WTC11 (cell line): Measurements from ENCODE around the gene THSD7B.

ENCODE experiments used
- CTCF ChIP-seq: fragments of 200-600 bp; IDR thresholded peaks from 2 replicates; pipeline ENCODE4 v1.8.0; 2022; ENCODE audit warnings: antibody characterized with exemption
- ESRRA ChIP-seq: sonication (generic); formaldehyde crosslinking; IDR thresholded peaks from 2 replicates; pipeline ENCODE4 v1.8.1; 2022; ENCODE audit warnings: mild to moderate bottlenecking, missing genetic modification reagents, borderline replicate concordance
- FOXP4 ChIP-seq: sonication (generic); formaldehyde crosslinking; IDR thresholded peaks from 2 replicates; pipeline ENCODE4 v1.8.0; 2022; ENCODE audit warnings: mild to moderate bottlenecking, missing genetic modification reagents
- MAX ChIP-seq: sonication (generic); formaldehyde crosslinking; IDR thresholded peaks from 2 replicates; pipeline ENCODE4 v1.8.0; 2022; ENCODE audit warnings: mild to moderate bottlenecking, missing genetic modification reagents
- RELA ChIP-seq: sonication (generic); formaldehyde crosslinking; IDR thresholded peaks from 2 replicates; pipeline ENCODE4 v1.8.1; 2022; ENCODE audit warnings: missing genetic modification reagents, mild to moderate bottlenecking, borderline replicate concordance
- SMAD3 ChIP-seq: sonication (generic); formaldehyde crosslinking; IDR thresholded peaks from 2 replicates; pipeline ENCODE4 v1.8.0; 2022; ENCODE audit warnings: missing genetic modification reagents, mild to moderate bottlenecking, borderline replicate concordance
- TEAD4 ChIP-seq: sonication (generic); formaldehyde crosslinking; IDR thresholded peaks from 2 replicates; pipeline ENCODE4 v1.8.0; 2022; ENCODE audit warnings: mild to moderate bottlenecking, missing genetic modification reagents
- ZNF423 ChIP-seq: fragments of 250-450 bp; sonication (Bioruptor Pico); IDR thresholded peaks from 2 replicates; pipeline ENCODE4 v2.1.2; 2022; ENCODE audit warnings: mild to moderate bottlenecking, moderate library complexity
- ZSCAN18 ChIP-seq: fragments of 250-450 bp; sonication (Bioruptor Pico); IDR thresholded peaks from 2 replicates; pipeline ENCODE4 v2.1.2; 2022; ENCODE audit warnings: mild to moderate bottlenecking, moderate library complexity
- TF ChIP-seq, protein P1 (sequence below): sonication (generic); formaldehyde crosslinking; IDR thresholded peaks from 2 replicates; pipeline ENCODE4 v1.8.0; 2022; ENCODE audit warnings: mild to moderate bottlenecking, missing genetic modification reagents
- TF ChIP-seq, protein P2 (sequence below): fragments of 250-450 bp; sonication (Bioruptor Pico); conservative IDR thresholded peaks from 2 replicates; pipeline ENCODE4 v1.9.0; 2021; ENCODE audit warnings: mild to moderate bottlenecking

GRCh38 chr2:137300987-137301386 lies 535.6 kb downstream of the THSD7B start:
- TF ChIP-seq CTCF: no peak
- TF ChIP-seq ESRRA (CRISPR knock-in tag): no peak
- TF ChIP-seq RELA (CRISPR knock-in tag): no peak
- TF ChIP-seq ZNF423 (CRISPR knock-in tag): no peak
- TF ChIP-seq SMAD3 (CRISPR knock-in tag): no peak
- TF ChIP-seq, protein P1, sequence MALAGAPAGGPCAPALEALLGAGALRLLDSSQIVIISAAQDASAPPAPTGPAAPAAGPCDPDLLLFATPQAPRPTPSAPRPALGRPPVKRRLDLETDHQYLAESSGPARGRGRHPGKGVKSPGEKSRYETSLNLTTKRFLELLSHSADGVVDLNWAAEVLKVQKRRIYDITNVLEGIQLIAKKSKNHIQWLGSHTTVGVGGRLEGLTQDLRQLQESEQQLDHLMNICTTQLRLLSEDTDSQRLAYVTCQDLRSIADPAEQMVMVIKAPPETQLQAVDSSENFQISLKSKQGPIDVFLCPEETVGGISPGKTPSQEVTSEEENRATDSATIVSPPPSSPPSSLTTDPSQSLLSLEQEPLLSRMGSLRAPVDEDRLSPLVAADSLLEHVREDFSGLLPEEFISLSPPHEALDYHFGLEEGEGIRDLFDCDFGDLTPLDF (CRISPR knock-in tag): no peak
- TF ChIP-seq TEAD4: no peak
- TF ChIP-seq MAX (CRISPR knock-in tag): no peak
- TF ChIP-seq FOXP4 (CRISPR knock-in tag): no peak
- TF ChIP-seq ZSCAN18 (CRISPR knock-in tag): no peak
- TF ChIP-seq, protein P2, sequence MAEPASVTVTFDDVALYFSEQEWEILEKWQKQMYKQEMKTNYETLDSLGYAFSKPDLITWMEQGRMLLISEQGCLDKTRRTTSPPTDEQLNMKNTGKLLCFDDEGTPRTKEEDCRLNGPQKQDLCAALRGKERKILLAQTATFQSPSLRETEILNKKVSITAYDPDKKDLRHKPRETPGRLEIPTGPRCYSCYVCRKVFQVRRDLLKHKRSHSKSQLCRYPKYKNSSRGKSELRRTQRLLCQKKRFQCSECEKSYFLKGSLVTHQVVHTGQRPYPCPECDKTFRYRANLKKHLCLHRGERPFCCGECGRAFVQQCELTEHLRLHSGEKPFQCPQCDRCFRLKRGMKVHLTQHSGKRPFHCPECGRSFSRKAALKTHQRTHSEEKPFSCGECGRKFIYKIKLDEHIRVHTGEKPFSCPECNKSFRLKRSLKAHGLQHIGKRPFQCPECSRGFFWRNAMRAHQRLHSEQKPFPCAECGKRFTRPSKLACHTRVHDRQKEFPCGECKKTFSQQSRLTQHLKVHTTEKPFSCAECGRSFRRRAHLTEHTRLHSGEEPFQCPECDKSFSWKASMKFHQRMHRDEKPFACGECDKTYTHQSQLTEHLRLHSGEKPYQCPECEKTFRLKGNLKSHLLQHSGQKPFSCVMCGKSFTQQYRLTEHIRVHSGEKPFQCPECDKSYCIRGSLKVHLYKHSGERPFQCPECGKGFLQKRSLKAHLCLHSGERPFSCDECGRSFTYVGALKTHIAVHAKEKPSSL (CRISPR knock-in tag): no peak
